Keratinocyte (primary cell): ENCODE data around the gene CACHD1. TPM values are rescaled to one million over a fixed set of nuclear protein-coding genes. Genes with fewer than 3 reads are reported as not detected.

Source experiments
- DNase-seq: peaks from one replicate; pipeline ENCODE4 v3.0.0-alpha.2; 2011; ENCODE audit warnings: low read depth, missing footprints, low spot score
- FAIRE-seq: peaks from 2 replicates; lab custom pipeline; 2011; peaks lifted over from hg19 to GRCh38; lab: Jason Lieb, UNC
- H2AFZ ChIP-seq: 2 replicates; pipeline ENCODE4 v1.6.0; 2012; ENCODE audit warnings: low read length, control low read depth, inconsistent platforms; ENCODE audit not compliant: control insufficient read depth
- H3K27ac ChIP-seq: 2 replicates; pipeline ENCODE4 v1.5.1; 2011; ENCODE audit warnings: low read length; ENCODE audit not compliant: control insufficient read depth, insufficient read depth
- H3K27me3 ChIP-seq: 3 replicates; pipeline ENCODE4 v1.6.0; 2011; ENCODE audit warnings: low read length; ENCODE audit not compliant: control insufficient read depth, insufficient read depth; ENCODE audit errors: extremely low read depth
- H3K36me3 ChIP-seq, 2 experiments: 2 replicates in 1 of 2; 3 replicates in 1 of 2; pipeline ENCODE4 v1.5.1; 2011; ENCODE audit warnings: low read length in 2 of 2, mild to moderate bottlenecking in 1 of 2; ENCODE audit not compliant: control insufficient read depth in 2 of 2, insufficient read depth in 2 of 2; ENCODE audit errors: extremely low read depth in 1 of 2
- H3K4me1 ChIP-seq: 3 replicates; pipeline ENCODE4 v1.5.1; 2011; ENCODE audit warnings: low read length; ENCODE audit not compliant: control insufficient read depth, insufficient read depth; ENCODE audit errors: extremely low read depth
- H3K4me2 ChIP-seq: 3 replicates; pipeline ENCODE4 v1.6.0; 2011; ENCODE audit warnings: low read depth, low read length; ENCODE audit not compliant: control insufficient read depth, insufficient read depth; ENCODE audit errors: extremely low read depth
- H3K4me3 ChIP-seq, 3 experiments: fragments of 200-600 bp in 1 of 3; sonication (generic) in 1 of 3; 2 replicates in 2 of 3; 3 replicates in 1 of 3; pipeline ENCODE4 v1.5.1; 2011 to 2016; ENCODE audit warnings: low read length in 3 of 3, mild to moderate bottlenecking in 3 of 3, control low read depth in 2 of 3, inconsistent platforms in 1 of 3, low read depth in 1 of 3, mixed read lengths in 1 of 3, mixed run types in 1 of 3, moderate library complexity in 1 of 3; ENCODE audit not compliant: control insufficient read depth in 2 of 3, insufficient read depth in 2 of 3; ENCODE audit errors: extremely low read depth in 1 of 3
- H3K79me2 ChIP-seq: 2 replicates; pipeline ENCODE4 v1.6.0; 2012; ENCODE audit warnings: low read length; ENCODE audit not compliant: control insufficient read depth, insufficient read depth
- H3K9ac ChIP-seq: 3 replicates; pipeline ENCODE4 v1.6.0; 2011; ENCODE audit warnings: low read length; ENCODE audit not compliant: control insufficient read depth, insufficient read depth; ENCODE audit errors: extremely low read depth
- H3K9me1 ChIP-seq: 3 replicates; pipeline ENCODE4 v1.6.0; 2011; ENCODE audit warnings: low read length; ENCODE audit not compliant: control insufficient read depth, insufficient read depth; ENCODE audit errors: extremely low read depth
- H3K9me3 ChIP-seq: 2 replicates; pipeline ENCODE4 v1.5.1; 2012; ENCODE audit warnings: low read depth, low read length; ENCODE audit not compliant: control insufficient read depth
- H4K20me1 ChIP-seq: 3 replicates; pipeline ENCODE4 v1.6.0; 2011; ENCODE audit warnings: low read length; ENCODE audit not compliant: control insufficient read depth, insufficient read depth; ENCODE audit errors: extremely low read depth
- EZH2 ChIP-seq: IDR thresholded peaks from one replicate; pipeline ENCODE4 v1.6.1; 2012; ENCODE audit warnings: inconsistent platforms, mild to moderate bottlenecking, low read length, moderate library complexity
- dilution Hi-C: fragments of 300-500 bp; cut with MboI; formaldehyde crosslinking; loops from one replicate; pipeline ENCODE4 v1.7.0; 2020; ENCODE audit warnings: low sequenced_read_pairs; ENCODE audit not compliant: extremely low pct_ligation_motif_present
- polyA plus RNA-seq, 5 experiments: library from polyadenylated mRNA; depleted of rRNA in 3 of 5; stranded (reverse) in 3 of 5; stranded (forward) in 1 of 5; unstranded in 1 of 5; fragments of >200 nt; gene quantifications; 1 replicate in 1 of 5; 2 replicates in 3 of 5; 3 replicates in 1 of 5; pipeline versions ENCODE4 v1.2.1 to v1.2.3, GENCODE V29; 2011 to 2012; ENCODE audit warnings: missing spikeins in 2 of 5, low read depth in 1 of 5, low replicate concordance in 1 of 5
- TF ChIP-seq, protein P1 (sequence below), 3 experiments: IDR thresholded peaks in 1 of 3; conservative IDR thresholded peaks in 1 of 3; optimal IDR thresholded peaks in 1 of 3; 2 replicates in 2 of 3; 3 replicates in 1 of 3; pipeline versions ENCODE3 to v1.5.1; 2011; ENCODE audit warnings: low read length in 3 of 3, mild to moderate bottlenecking in 3 of 3, moderate library complexity in 2 of 3, control low read depth in 1 of 3, inconsistent platforms in 1 of 3; ENCODE audit not compliant: insufficient read depth in 2 of 3; ENCODE audit errors: extremely low read depth in 1 of 3

The CACHD1 gene
- polyA plus RNA-seq, 1 donor (not counting 4 experiments of a cell fraction or from before 2014, with no cell fraction given): 2.4 TPM

DNA sequence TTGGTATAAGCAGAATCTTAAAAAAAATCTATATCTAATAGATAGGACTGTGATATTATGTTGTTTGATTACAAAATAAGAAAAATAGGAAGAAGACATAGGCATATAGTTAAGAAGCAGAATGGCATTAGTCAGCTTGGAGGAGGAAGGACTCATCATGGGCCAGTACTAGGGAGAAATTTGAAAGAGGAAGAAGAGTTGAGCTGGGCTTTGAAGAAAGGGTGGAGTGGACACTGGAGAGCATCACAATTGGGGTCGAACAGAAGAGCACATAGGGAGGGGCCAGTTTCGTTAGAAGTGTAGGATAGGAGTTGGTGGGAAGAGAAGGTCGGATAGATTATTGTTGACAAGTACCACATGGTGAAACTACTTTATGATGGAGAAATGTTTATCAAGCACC, 129.3 kb downstream of the CACHD1 start:
- Histone ChIP-seq H3K9me3 (no peaks in the 10 kb centered on the region), H2AFZ (no peak overlapping the region), H3K27ac (no peak overlapping the region), H3K9me1 (no peaks in the 10 kb centered on the region), H3K36me3 (no peaks in the 10 kb centered on the region), H3K9ac (no peak overlapping the region), H4K20me1 (no peaks in the 10 kb centered on the region), H3K4me2 (no peak overlapping the region), H3K79me2 (no peaks in the 10 kb centered on the region), H3K4me3 (no peak overlapping the region), H3K4me1 (peaks cover 4% of the 10 kb centered on the region), H3K27me3 (no peaks in the 10 kb centered on the region)
- no peak for DNase-seq
- dilution Hi-C loops: no loop called here
- TF ChIP-seq, protein P1, sequence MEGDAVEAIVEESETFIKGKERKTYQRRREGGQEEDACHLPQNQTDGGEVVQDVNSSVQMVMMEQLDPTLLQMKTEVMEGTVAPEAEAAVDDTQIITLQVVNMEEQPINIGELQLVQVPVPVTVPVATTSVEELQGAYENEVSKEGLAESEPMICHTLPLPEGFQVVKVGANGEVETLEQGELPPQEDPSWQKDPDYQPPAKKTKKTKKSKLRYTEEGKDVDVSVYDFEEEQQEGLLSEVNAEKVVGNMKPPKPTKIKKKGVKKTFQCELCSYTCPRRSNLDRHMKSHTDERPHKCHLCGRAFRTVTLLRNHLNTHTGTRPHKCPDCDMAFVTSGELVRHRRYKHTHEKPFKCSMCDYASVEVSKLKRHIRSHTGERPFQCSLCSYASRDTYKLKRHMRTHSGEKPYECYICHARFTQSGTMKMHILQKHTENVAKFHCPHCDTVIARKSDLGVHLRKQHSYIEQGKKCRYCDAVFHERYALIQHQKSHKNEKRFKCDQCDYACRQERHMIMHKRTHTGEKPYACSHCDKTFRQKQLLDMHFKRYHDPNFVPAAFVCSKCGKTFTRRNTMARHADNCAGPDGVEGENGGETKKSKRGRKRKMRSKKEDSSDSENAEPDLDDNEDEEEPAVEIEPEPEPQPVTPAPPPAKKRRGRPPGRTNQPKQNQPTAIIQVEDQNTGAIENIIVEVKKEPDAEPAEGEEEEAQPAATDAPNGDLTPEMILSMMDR (optimal IDR thresholded peaks at IDR 0.05 in 1 of 3, IDR thresholded peaks at IDR 0.05 in 1 of 3, conservative IDR thresholded peaks at IDR 0.05 in 1 of 3; ENCODE audit: extremely low read depth in 1 of 3, insufficient read depth in 2 of 3, low read length in 3 of 3): no peak
- TF ChIP-seq EZH2: no peak
- no peak for FAIRE-seq

DNA sequence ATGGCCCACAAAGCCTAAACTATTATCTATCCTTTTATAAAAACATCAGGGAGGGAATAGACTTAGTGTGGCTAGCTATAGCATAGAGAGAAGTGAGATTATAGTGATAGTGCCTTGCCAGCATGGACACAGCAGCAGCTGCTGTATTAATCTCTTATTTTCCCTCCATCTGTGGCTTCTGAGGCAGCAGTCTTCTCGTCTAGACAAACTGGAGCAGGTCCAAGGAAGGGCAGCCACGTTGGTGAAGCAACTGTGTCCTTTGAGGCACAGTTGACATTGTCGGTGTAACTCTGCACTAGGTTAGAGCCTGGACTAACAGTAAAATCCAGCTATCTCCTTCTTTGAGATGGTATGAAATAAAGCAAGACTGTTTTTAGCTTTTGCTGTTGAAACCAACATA, 131.3 kb downstream of the CACHD1 start:
- no peaks in the 10 kb centered on the region for H3K36me3 ChIP-seq
- FAIRE-seq (no peak), DNase-seq (no peak)
- no peaks in the 10 kb centered on the region for H3K9me1 ChIP-seq
- H3K4me2 ChIP-seq: no peak overlapping the region
- no peaks in the 10 kb centered on the region for H3K79me2 ChIP-seq
- no peak overlapping the region for H3K4me3 ChIP-seq
- no peak overlapping the region for H2AFZ ChIP-seq
- dilution Hi-C loops: no loop called here
- H3K4me1 ChIP-seq: peaks cover 4% of the 10 kb centered on the region
- H3K9ac ChIP-seq: no peak overlapping the region
- H3K27me3 ChIP-seq: no peaks in the 10 kb centered on the region
- H4K20me1 ChIP-seq: no peaks in the 10 kb centered on the region
- no peak for TF ChIP-seq EZH2
- TF ChIP-seq, protein P1 (optimal IDR thresholded peaks at IDR 0.05 in 1 of 3, IDR thresholded peaks at IDR 0.05 in 1 of 3, conservative IDR thresholded peaks at IDR 0.05 in 1 of 3; ENCODE audit: extremely low read depth in 1 of 3, insufficient read depth in 2 of 3, low read length in 3 of 3): no peak
- H3K9me3 ChIP-seq: no peaks in the 10 kb centered on the region
- H3K27ac ChIP-seq: no peak overlapping the region
